GM12875 (cell line): Measurements from ENCODE around the gene HPCAL1.

Source experiments
- H3K4me3 ChIP-seq: one replicate; pipeline ENCODE4 v1.5.1; 2011; ENCODE audit warnings: low read depth, low read length, control low read depth
- CTCF ChIP-seq: IDR thresholded peaks from 2 replicates; pipeline ENCODE4 v1.5.1; 2011; ENCODE audit warnings: low read depth, mild to moderate bottlenecking, control low read depth, inconsistent platforms, low read length, moderate library complexity, borderline replicate concordance; ENCODE audit not compliant: insufficient read depth

The HPCAL1 gene

DNA sequence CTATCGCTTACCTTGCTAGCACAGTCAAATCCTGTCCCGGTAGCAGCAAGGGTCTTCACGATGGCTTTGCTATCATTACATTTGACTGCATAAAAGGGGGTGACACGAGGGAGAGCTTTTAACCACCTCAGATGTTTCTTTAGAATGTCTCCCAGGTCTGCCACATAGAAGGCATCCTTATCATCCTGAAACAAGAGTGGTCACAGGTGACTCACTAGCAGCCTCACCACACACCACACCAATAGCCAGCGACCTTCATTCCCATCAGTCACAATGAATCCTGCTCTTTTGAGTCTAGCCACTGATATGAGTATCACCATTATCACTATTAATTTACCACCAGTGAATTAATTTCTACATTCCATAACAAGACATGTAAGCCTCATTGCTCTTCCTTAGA is 141.8 kb downstream of the HPCAL1 start:
- no peak for TF ChIP-seq CTCF
- H3K4me3 ChIP-seq: no peak overlapping the region

DNA sequence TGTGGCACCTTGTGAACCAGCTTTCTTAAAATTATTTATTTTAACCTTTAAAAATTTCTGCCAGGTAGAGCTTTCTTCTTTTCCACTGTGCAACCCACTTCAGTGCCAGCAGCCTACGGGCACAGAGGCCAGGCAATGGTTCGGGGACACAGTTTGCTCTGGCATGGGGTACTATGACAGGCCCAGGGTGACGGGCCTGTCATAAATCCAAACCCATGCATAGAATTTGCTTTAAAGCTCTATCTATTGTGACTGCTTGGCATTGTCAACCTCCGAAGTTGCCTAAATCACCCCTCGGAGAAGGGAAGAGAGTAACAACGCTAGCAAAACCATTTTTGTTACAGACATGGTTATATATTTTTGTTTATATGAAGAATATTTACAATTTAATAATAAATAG is 143.9 kb downstream of the HPCAL1 start:
- peak overlapping the region; percentile 53 for H3K4me3 ChIP-seq
- no peak for TF ChIP-seq CTCF

DNA sequence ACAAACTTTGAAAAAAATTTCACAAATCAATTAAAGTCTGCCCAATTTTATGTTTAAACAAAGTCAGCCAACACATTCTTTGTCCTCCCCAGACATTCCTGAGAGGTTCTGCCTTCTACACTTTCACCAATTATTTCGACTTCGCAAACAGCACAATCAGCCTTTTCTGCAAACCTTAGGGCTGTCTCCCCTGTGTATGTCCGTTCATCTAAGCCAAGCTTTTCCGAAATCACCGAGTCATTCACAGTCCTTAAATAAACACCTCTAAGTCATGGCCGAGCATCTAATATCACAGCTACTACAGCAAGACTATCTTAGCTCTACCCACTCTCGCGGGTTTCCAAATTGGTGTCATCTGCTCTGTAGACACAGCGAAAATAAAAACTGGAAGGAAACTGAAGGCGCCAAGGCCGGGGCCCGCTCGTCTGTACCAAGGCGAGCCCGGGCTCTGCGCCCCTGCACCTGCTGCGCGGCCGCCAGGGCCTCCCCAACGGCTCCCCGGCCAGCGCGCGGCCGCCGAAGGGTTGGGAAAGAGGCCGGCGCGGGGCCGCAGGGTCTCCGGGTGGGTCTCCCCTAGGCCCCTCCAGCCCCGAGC is 144.7 kb downstream of the HPCAL1 start:
- peak overlapping the region; percentile 53 for H3K4me3 ChIP-seq
- TF ChIP-seq CTCF: peak; percentile 14; the same call in 1 of the 2 replicates

GRCh38 chr2:10447895-10448575 is 145.3 kb downstream of the HPCAL1 start, which contains the start of gene ODC1:
TSS of gene ODC1 (minus strand) at chr2:10448327. CDS start at chr2:10445032, 3,295 bp downstream.
- peak within 1 kb of the TSS; percentile 53 for H3K4me3 ChIP-seq
- no peak for TF ChIP-seq CTCF

DNA sequence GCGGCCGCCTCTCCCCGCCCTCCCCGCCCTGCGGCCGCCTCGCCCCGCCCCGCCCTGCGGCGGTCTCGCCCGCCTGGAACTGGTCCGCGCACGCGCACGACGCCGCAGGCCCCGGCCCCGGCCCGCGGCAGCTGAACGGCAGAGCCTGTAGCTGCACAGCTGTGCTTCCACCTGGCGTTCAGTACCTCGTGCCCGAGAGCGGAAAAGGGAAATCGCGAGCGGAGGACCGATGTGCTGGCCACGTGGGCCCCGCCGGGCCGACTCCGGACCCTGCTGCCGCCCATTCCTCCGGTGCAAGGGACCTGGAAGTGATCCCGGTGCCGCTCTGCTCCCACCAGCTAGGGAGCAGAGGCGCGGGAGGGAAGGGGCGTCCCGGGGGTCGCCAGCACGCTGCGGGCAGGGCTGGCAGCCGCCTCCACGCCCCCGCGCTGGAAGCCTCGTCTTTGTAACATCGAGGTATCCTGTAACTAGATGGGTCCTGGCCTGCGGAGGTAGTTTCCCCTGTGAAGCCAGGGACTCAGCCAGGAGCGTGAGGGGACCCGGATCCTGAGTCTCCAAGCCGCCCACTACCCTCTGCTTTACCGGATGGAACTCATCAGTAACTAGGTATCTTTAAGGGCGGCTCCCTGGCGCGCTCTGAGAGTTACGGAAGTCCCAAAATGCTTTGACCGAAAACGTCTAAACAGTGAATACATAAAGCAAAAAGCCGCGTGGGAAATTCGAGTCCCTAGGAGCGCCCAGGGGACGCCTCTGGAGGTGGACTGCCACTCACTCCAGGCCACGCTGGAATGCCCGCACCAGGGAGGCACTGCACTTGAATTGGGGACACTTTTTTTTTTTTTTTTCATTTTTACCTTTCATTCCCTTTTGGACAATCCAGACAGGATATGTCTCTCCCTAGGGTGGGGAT is 146.1 kb downstream of the HPCAL1 start:
- TF ChIP-seq CTCF: no peak
- H3K4me3 ChIP-seq: peak overlapping the region; percentile 46

GRCh38 chr2:10449486-10449831 is 146.8 kb downstream of the HPCAL1 start:
- TF ChIP-seq CTCF: no peak

More at GRCh38 chr2:10449486-10449831, 146.8 kb downstream of the HPCAL1 start:
- no peak overlapping the region for H3K4me3 ChIP-seq
